ENCODE results near the gene CTIF.
A peak's percentile ranks its signal among the peaks of the same experiment; 100 is the strongest.

CTIF gene

DNA sequence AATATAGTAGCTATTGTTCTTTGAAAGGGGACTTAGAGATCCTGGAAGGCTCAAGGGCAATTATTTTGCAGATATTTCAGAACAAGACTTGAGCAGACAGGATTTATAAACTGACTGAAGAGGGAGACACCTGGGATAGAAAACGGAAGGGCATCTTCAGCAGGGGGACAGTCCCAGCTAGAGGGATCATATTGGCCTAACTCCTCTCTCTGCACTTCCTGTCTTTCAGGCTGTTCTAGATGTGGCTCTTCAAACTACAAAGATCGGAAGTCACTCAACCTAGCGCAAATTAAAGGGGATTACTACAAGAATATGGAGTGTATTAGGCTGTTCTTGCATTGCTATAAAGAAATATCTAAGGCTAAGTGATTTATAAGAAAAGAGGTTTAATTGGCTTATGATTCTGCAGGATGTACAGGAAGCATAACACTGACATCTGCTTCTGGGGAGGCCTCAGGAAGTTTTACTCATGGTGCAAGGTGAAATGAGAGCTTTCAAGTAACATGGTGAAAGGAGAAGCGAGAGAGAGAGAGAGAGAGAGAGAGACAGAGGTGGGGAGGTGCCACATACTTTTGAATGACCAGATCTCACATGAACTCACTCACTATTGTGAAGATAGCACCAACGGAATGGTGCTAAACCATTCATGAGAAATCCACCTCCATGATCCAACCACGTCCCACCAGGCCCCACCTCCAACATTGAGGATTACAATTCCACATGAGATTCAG, 5.3 kb upstream of the CTIF start:
- DNase-seq: no peak

DNA sequence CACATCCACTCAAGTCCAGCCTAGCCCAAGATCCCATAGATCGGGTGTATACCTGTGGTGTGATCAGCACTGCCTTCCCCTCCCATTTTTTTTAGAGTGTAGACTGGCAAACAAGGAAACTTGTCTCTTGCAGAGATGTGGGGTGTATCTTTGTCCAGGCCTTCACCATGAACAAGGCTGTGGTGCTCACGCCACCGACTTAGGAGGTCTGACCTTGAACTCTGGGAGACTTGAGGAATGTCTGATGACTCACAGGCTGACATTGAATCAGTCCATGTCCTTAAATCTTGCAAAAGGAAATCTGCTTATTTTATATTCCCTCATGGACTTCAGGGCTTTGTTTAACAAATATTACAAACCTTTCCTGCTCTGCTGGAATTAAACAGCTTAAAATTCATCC, 4.5 kb upstream of the CTIF start:
- DNase-seq: no peak

DNA sequence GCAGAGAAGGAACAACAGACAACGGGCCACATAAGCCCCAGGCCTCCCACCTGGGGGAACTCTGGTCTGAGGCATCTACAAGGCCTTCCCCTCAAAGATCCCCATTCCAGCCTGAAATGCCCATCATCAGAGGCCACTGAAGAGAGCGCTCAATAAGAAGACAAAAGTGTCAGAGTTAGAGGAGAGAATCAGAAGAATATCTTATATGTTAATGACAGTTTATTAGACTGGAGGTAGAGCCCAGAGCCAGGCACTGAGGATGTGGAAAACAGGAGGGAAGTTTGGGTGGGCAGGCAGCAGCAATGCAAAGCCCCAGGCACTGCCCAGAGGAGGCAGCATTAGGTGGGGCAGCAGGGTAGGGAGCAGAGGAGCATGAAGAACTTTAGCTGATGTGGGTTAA, 2.9 kb upstream of the CTIF start:
- no peak for DNase-seq

DNA sequence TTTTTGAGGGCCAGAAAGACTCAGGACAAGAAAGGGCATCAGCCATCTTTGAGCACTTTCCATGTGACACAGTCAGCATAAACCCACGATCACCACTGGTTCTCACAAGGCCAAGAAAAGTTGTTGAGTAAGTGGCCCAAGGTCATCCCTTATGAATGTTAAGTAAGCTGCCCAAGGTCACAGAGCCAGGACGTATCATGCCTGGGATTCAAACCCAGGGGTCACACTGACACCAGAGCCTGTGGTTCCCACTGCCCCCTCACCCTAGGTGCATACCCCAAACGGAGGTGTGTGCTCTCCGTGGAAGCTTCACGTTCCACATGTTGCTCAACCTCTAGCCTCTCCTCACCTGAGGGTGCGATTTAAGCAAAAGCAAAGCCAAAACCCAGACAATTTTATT, 2.3 kb upstream of the CTIF start:
- no peak for DNase-seq

DNA sequence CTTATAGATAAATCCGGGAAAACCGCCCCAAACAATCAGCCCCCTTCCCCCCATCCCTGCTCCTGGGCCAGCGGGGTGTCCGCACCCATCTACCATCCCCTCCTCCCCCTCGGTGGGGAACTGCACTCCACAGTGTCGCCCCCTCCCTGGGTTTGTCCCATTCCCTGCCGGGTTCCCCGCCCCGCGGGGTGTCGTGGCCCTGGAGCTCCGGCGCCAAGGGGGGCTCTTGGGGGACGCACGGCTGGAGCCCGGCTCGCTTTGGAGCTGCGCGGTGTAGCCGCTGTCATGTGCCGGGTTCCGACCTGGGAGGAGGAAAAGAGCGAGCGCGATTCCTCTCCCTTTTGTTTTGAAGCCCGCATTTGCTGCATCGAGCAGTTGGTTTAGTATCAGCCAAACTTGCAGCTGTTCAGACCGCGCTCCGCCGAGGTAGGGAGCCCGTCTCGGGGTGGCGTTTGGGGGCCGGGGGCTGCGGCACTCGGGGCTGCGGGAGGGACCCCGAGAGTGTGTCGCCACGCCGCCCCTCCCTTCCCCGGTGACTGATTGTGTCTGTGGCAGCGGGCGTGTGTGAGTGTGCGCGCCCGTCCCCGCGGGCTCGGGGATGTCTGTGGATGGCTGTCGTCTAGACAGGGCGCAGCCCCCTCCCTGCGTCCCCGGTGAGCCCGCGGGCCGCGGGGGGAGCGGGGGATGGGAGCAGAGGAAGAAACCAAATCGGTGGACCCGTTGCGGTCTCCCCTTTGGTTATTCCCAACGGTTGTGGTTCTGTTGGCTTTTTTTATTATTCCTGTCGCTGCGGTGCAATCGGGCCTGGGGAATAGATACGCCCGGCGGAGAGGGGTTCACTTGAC, 797 bp downstream of the CTIF start:
- DNase-seq: peak; percentile 21

DNA sequence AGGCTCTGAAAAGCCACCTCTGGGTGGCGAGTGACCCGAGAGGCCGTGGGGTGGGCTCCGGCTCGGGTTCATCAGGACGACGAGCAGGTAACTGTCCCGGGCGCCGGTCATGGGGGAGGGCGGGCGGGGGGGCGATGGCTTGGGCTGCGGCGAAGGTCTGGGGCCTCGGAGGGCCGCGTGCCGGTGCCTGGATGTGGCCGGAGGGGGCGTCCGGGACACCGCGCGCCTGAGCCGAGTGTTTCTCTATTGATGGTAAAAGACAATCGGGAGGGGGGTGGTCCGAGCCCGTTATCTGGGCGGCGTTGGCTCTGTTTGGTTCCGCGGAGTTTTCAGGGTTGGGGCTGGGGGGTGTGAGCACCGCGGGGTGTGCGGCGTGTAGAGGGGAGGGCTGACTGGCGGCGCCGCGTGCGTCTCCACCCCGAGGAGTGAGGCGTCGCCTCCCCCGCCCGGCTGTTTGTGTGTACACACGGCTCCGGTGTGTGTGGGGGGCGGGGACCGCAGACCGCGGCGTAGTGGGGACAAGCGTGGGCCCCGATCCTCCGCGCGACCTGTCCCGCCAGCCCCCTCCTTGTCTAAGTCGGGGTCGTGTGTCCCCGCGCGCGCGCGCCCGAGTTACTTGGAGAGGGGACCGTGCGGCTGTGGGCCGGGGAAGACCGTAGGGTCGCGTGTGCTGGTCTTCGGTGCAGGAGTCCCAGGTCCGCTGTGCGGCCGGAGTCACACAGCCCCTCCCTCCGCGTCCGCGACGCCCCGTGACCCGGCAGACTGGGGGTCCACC, 1.6 kb downstream of the CTIF start:
- DNase-seq: peak; percentile 44

DNA sequence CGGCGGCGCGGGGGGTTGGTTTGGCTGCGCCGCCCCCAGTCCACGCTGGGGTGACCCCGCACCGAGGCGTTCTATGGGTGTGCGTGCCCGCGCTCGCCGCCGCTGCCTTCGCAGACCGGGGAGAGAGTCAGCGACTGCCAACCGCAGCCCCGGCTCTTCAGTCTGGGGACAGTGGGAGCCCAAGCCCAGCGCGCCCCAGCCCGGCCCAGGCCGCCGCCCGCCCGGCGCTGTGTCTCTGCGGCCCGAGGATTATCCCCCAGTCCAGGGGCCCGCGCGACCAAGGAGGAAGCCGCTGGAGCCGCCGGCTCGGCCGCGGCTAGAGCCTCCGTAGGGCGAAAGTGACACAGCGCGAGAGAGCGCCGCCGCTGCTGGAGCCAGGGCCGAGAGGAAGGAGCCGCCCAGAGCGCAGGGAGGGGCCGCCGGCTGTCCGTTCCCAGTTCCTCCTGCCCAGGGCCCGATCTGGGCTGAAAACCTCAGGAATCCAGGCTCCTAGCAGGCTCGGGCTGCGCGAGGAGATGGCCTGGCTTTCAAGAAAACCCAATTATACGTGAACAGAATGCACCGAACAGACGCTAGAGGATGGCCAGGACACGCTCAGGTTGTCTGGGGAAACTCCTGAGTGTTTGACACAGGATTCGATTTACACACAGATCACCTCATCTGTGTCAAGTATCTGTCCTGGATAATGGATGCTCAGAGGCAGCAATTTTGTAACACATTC, 2.4 kb downstream of the CTIF start:
- peak; percentile 13 for DNase-seq

DNA sequence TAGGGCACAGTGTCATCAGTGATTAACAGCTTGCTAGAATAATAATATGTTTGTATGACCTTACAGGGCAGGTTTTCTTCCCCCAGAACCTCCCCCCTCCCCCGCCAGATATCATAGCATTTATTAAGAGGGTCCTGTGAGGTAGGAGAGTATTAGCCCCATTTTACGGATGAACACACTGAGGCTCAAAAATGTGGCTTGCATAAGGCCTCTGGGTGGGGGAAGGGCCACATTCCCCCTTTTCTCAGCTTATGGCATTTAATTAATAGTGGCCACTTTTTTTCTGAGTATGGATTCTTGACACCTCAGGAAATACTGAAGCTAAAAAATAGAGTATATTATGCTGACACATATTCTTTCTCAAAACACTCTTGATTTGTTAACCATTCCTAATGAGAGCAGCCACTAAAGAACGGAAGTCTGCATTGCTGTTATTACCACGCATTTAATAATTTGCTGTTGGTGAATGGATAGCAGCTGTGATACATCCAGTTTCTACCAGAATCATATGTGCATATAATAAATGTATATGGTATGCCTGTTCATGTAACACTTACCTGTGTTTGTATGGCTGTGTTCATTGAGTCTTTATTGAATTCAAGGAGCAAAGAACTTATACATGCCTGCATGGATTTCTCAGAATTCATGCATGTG, 3.0 kb downstream of the CTIF start:
- no peak for DNase-seq

DNA sequence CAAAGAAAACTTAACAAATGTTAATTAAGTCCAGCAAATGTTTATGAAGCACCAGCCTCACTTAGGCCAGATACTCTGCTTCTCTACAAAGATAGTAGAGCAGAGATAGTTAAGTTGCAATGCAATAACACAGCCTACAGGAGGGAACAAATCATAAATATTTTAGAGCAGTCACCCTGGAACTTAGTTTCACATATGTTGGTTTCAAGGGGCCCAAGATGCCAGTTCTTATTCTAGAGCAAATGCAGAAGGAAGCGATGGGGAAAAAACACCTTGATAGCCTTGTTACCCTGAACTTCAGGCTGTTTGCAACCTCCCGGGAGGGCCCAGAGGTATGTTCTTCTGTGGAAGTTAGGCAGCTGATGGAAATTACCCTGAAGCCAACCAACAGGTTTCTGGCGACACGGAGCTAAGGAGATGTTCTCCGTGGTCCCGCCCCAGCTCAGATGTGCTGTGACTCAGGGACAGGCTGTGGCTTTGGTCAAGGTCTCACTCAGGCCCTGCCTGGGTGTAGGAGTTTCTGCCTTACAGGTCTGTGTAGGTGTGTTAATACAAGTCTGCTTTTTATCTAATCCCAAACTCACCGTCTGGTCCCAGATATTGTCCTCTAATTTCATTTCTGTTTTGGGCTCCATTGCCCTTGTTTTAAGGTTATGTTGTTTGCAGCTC, 3.8 kb downstream of the CTIF start:
- DNase-seq: no peak

DNA sequence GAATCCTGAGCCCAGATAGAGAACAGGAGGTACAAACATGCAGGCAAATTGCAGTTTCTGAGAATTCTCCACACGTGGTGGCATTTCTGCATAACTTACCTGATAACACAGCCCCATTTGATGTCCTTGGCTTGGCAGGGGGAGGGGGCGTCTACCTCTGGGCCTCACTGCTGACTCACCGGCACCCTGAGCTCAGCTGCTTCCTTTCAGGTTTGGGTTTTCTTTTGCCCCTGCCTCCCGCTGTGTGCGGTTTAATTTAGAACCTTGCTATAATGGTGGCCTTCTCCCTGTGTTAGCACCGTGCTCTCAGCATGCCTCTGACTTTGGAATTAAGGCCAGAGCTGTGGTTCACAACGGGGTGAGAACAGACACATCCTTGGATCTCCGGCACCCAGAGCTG, 4.4 kb downstream of the CTIF start:
- DNase-seq: no peak

DNA sequence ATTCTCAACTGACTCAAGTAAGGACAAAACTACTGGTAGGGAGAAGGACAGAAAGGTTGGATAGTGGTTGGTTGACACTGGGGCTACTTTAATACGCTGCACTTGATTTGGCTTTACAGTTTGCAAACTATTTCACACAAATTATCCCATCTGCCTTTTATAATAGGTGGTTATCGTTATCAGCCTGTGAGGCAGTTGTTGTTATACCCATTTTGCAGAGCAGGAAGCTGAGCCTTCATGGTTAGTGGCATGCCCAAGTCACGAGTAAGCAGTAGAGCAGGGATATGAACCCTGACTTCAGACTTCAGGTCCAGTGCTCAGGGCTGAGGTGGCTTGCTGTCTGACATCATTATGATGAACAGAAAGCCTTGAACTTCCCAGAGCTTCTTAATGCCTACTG, 5.3 kb downstream of the CTIF start:
- no peak for DNase-seq

DNA sequence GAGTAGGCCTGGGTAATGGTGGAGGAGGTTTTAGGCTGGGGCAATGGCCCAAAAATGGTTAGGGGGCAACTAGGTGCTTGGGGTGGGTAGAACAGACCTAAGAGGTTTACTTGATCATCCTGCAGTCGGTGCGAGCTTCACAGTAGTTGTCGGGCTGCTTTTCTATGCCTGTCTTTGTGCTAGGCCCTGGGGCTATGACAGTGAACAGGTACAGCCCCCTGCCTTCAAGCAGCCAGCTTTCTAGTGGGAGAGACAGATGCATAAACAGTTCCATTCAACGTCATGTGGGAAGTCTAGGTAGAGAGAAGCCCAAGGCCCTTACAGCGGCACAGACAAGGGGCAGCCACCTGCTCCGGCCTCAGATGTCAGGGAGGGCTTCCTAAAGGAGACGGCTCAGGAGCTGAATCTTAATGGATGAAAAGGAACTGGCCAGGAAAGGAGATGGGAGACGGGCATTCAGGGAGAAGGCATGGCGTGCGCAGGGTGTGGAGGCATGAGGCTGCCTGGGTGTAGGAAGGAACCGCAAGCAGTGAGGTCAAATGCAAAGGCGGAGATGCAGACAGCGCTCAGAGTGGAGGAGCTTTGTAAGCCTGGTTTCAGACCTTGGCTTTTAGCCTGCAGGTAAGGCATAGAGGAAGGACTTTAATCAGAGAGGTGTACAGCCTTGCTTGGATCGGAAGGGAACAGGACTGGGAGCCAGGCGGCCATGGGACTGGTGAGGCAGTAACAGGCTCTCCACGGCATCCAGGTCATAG, 6.0 kb downstream of the CTIF start:
- DNase-seq: no peak

DNA sequence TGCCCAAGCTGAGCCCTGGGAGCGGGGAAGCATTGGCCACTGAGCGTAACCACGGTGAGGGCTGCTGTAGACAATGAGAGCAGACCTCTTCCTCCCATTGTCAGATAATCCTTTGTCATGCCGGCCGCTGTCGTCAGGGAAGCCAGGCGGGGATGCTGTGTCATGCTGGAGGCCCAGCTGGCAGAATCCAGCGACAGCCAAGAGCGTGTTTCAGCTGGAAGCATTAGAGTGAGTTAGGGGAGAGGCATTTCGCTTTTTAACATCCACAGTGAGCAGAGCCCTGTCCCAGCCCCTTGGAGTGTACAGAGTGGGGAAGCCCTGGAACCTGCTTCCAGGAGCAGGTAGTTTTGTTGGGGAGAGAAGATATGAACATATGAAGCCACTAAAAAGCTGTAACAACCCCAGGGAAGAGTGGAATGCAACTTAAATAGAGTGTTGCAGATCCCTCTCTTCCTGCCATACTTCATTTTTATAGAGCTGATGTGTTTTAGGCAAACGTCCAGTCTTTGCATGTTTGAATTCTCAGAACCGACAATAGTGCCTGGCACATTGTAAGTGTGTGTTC, 7.0 kb downstream of the CTIF start:
- no peak for DNase-seq

DNA sequence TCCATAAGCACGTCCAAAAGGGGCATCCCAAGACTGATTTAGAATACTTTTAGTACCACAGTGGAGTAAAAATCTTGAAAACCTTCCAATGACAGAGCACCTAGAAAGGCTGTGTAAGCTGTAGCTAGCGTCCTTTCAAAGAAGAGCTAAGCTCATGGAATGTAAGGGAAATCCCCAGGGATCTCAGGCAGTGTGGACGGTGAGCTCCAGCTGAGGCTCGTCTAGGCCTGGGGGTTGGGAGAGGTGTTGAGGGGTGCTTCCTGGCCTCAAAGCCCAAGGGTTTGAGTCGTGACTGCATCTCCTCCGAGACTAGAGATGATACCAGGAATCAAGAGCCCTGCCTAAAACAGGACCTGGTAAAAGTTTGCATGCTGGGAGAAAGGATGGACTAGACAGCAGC, 7.6 kb downstream of the CTIF start:
- no peak for DNase-seq

DNA sequence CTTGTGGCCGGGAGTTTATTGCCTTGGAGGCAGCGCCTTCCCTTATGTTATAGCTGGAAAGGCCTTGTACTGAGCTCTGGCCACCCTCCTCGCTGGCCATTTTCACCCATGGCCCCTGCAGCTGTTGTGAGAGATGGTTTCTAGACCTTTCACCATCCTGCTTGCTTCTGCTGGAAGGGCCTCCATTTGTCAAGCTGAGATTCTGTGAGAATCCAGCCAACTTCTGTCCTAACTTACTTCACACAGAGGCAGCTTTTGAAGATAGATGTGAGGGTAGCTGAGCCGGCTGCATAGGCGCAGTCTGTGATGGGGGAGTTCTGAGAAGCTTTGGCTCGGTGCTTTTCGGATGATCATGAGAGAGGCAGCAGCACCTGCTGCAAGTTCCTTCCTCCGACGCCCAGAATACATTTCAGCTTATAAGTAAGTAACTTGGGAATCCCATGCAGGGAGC, 8.7 kb downstream of the CTIF start:
- DNase-seq: no peak

DNA sequence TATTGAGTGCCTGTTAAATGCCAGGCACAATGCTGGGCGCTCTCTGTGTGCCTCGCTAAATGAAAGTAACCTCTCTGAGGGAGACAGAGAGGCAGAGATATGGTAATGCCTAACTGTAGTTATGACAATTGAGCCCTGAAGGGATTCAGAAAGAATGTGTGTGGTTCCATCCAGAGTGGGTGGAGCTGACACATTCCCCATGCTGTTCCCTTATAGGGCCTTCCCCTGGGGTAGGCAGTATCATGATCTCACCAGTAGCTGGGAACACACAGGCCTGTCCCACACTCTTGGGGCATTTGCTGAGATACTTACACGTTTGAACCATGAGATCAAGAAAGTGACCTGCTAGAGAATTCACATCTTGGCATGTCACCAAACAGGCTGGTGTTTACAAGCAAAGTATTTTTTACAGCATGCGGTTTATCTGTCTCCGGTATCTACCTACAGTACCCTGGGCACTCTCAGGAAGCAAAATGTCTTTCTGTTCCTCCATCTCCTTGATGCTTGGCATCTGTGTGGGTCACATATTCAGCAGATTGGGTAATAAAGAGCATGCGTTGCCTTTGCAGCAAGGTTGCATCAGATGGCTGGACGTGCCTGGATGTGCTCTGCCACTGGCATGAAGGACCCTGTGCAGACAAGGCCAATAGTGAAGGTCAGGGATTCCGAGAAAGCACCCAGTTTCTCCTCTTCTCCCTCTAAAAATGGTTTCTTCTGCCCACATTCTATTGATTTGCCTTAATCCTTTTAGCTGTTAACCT, 9.4 kb downstream of the CTIF start:
- no peak for DNase-seq

DNA sequence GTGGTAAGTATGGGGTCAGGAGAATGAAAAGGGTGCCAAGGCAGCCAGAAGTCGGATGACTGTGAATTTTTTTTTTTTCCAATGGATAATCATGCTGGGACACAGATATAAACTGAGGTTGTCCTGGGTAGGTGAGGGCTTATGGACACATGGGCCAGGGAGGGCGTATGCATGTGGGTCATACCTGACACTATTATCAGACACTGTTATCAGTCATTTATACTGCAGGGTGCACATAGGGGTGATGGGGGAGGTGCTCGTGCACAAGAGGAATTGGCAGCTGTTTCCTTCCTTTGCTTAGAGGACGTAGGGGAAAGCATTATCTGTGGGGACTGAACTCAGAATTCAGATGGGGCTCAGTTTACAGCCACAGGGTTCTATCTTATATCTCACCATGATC, 10.1 kb downstream of the CTIF start:
- DNase-seq: no peak

DNA sequence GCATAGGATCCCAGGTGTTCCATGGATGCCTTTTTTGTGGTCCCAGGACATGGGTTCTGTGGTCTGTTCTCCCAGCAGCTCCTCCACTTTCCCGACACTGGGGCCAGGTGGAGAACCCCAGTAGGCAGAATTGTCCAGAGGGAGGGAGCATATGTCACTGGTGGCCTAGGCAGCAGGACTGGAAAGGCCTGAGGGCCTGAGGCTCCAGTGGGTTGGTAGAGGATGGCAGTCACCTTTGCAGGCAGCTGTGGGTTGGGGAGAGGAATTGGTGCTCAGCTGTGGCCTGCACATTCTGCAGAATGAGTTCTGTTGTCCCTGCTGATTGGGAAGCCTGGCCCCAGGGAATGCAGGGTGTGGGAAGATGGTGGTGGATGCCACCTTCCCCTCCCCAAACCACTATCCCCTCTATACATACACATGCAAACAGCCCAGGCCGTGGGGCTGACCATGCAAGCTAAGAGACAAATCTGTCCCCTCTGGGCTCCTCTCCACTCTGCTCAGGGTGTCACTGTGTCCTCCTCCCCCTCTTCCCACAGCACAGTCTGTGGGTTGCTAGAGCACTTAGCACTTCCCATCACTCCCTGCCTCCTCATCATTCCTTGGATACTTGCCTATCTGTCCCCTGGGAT, 11.4 kb downstream of the CTIF start:
- DNase-seq: no peak

DNA sequence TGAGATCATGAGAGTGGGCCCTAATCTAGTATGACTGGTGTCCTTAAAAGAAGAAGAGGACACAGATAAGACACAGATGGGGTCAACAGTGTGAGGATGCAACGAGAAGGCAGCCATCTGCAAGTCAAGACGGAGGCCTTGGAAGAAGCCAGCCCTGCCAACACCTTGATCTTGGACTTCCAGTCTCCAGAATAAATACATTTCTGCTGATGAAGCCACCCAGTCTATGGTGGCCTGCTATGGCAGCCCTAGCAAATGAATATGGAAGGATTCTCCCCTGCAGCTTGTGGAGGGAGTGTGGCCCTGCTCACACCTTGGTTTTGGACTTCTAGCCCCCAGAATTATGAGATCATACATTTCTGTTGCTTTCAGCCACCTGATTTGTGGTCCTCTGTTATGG, 12.3 kb downstream of the CTIF start:
- DNase-seq: no peak
